Fibroblast of peridontal ligament (primary cell): ENCODE results near the gene SNRNP40.
"Not testable (repeated sequence)": the region's sequence is repeated elsewhere in the genome, so short reads cannot be mapped to it uniquely, and the experiment has no call there.

ENCODE experiments used
- DNase-seq: peaks from one replicate; pipeline ENCODE4 v3.0.0-alpha.2; 2010; ENCODE audit errors: extremely low read depth

The SNRNP40 gene

DNA sequence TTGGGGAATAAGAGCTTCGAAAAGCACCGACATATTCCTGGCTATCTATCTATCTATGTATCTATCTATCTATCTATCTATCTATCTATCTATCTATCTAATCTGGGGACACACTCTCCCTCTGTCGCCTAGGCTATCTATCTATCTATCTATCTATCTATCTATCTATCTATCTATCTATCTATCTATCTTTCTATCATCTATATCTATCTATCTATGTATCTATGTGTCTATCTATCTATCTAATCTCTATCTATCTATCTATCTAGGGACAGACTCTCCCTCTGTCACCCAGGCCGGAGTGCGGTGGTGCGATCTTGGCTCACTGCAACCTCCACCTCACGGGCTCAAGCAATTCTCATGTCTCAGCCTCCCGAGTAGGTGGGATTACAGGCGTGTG lies 14.2 kb downstream of the SNRNP40 start:
- not testable (repeated sequence) for DNase-seq

DNA sequence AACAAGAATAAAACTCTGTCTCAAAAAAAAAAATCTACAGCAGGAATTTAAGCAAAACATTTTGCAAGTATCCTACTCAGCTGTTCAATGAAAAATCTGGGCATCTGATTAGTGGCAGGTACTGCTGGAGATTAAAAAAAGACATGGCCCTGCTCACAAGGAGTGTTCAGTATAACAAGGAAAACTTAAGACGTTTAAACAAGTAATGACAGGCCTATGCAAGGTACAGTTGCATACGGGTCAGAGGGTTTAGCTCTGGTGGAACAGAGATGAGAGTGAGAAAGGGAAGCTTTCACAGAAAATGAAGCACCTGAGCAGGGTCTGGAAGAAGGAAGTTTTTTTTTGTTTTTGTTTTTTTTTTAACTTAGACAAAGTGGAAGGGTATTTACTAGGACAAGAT lies 23.0 kb downstream of the SNRNP40 start:
- no peak for DNase-seq

DNA sequence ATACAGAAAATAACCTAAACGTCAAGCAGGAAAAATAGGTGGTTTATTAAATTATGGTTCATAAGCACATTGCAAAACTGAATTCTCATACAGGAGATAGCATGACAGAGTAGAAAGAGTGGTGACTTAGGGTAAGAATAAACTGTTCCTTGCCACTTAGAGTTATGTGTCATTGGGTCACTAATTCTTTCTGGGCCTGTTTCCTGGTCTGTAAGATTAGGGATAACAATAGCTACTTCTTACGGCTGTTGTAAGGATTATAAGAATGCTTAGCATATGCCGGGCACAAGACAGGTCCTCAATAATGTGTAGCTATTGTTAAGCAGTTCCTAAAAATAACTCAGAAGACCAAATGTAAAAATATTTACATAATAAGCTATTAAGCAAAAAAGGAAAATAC lies 24.2 kb downstream of the SNRNP40 start:
- no peak for DNase-seq

DNA sequence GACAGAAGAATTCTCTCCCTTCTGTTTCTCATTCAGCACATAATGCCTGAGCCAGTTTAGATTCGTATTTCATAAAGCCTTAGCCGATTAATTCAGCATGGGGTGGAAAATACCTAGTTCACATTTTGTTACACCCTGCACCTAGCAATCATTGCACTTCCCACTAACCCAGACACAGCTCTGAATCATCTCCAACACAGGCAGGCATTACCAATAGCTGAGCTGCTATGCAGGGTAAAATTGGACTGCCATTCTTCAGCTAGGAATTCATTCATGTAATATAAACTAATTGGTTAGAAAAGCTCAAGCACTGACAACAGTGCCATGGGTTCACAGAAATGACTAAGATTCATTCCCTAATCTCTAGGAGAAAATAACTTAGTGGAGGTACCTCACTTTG lies 30.0 kb downstream of the SNRNP40 start:
- no peak for DNase-seq

DNA sequence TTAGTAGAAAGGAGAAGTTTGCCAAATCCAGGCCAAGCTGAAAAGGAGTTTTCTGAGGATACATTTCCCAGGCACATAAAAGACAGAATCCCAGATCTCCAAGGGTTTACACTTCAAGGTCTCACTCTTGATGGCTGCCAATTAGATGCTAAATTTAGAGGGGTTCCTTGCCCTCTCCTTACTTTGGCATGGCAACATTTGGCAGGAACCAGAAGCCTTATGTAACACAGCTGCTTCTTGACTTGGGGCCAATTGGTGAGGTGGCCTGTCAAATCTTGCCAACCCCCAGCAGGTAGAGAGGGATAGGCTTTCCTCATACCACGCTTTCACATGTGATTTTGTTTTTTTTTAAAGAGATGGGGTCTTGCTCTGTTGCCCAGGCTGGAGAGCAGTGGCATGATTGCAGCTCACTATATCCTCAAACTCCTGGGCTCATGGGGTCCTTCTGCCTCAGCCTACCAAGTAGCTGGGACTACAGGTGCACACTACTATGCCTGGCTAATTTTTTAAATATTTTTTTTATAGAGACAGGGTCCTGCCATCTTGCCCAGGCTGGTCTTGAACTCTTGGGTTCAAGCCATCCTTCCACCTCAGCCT lies 31.7 kb downstream of the SNRNP40 start:
- DNase-seq, result no peak

DNA sequence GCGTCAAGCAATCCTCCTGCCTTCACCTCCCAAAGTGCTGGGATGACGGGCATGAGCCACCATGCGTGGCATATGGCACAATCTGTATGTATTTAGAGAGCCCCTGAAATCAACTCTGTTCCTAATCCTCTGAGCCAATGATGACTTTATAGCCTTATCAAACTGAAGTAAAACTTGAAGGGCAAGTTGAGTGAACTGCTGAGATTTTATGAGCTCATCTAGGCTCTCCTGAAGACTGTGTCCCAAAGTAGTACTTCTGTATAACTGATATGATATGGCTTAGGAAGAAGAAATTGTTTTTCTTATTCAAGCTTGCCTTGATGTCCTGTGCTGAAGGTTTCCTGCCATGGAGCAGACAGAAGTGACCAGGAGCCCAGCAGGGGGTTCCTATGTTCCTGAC lies 33.2 kb downstream of the SNRNP40 start:
- no peak for DNase-seq

DNA sequence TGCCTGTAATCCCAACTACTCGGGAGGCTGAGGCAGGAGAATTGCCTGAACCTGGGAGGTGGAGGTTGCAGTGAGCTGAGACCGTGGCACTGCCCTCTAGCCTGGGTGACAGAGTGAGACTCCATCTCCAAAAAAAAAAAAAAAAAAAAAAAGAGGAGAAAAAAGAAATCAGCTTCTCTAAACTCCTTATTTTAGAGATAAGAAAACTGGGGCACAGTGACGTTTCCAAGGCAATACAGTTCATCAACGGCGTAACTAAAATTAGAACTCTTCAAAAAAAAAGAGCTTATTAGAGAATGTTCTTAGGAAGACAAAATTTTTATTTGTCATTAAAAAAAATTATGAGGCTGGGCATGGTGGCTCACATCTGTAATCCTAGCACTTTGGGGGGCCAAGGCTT lies 34.2 kb downstream of the SNRNP40 start:
- DNase-seq, result not testable (repeated sequence)

DNA sequence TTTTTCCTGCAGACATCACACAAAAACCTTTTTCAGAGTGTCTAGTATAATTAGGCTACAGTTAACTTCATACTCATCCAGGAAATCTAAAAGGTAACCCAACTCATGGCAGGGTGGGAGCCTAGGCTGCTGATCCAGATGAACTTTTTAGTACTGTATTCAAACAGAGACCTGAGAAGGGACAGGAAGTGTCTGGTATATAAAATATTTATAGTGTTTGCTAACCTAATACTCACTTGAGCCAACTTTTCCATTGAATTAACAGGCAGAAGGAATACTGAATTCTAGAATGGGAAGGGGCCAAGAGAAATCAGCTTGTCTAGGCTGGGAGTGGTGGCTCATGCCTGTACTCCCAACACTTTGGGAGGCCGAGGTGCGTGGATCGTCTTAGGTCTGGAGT lies 34.7 kb downstream of the SNRNP40 start:
- no peak for DNase-seq

DNA sequence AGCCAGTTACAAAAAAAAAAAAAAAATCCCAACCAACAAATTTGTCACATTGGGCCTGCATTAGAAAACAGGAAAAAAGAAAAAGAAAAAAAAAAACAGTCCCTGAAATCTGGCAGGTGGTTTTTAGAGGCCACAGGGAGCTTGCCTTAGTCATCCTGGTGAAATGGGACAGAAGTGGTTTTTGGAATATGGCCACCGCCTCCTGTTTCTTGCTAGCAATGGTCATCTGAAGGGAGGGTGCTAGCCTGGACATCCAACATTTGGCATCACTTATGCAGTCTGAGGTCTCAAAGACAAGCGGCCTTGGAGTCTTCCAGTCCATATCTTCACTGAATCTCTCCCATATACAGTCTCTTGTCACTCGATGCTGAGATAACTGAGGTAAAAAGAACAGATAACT lies 36.8 kb downstream of the SNRNP40 start:
- DNase-seq, result no peak

DNA sequence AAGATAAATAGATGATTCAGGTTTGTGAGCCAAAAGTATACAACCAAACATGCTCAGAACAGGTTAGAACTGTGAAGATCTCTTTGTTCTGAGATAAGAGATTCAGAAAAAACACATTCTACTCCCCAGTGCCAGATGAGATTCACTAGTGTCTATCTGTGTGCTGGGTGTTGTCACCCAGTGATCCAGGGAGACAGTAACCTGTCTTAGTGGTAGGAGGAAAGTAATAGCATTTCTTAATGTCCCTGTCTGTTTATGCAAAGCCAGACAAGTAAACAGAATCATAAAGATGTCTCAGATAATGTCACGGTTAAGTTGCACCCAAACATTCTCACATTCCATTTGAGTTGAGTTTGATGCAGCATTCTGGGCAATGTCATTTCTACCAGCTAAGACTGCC lies 38.0 kb downstream of the SNRNP40 start:
- no peak for DNase-seq

DNA sequence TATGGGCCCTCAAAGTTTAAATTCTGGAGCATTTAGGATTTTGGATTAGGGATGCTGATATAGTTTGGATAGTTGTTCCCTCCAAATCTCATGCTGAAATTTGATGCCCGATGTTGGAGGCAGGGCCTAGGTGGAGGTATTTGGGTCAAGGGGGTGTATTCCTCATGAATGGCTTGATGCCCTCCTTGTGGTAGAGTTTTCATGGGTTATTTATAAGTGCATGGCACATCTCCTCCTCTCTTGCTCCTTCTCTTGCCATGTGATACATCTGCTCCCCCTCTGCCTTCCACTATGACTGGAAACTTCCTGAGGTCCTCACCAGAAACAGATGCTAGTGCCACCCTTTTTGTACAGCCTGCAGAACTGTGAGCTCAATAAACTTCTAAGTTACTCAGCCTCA lies 39.4 kb downstream of the SNRNP40 start:
- DNase-seq, result no peak

DNA sequence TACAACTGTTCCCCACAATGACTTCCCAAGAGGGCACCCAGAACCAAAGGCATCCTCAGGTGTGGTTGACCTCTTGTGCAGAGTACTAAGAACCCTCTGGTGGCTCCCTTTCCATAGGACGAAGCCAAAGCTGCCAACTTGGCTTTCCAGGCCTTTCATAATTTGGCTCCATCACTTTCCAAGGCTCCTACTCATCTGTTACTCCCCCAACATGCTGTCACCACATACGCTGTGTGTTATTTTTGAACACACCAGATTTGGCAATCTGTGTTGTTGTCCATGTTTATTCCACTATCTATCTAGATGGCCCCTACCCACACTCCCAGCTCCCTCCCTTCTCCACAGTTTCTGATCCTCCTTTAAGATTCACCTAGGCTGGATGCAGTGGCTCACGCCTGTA lies 46.7 kb downstream of the SNRNP40 start:
- no peak for DNase-seq

DNA sequence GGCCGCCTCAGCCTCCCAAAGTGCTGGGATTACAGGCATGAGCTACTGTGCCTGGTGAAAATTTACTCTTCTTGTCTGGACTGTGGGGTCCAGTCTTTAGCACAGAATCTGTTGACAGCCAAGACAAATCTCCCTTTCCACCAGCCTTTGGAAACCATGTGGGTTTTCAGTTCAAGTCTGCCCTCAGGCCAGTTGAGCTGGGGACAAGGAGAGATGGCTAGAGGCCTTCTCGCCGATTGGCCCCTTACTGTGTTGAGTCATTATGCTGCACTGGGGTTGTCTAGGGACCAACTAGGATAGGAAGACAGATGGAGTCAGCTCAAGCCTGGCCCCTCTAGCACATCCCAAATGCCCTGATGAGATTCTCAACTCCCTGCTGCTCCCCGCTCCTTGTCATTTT lies 48.3 kb downstream of the SNRNP40 start:
- DNase-seq, result no peak

DNA sequence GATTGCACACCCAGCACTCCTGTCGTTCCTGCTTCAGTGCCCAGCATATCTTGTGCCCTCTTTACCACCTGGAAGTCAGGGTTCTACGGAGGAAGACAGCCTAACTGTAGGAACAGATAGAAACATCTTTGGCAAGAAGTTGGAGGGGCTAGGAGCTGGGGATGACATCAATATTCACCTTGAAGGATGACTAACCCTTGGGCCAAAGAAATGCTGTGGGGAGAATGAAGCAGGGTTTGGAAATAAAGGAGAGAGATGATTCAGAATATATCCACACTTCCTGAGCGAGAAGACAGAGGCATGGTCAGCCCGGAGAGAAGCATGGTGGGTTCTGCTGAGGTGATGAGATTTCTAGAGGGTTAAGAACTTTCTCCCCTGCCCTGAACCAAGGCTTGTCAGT lies 52.3 kb downstream of the SNRNP40 start:
- DNase-seq, result no peak

DNA sequence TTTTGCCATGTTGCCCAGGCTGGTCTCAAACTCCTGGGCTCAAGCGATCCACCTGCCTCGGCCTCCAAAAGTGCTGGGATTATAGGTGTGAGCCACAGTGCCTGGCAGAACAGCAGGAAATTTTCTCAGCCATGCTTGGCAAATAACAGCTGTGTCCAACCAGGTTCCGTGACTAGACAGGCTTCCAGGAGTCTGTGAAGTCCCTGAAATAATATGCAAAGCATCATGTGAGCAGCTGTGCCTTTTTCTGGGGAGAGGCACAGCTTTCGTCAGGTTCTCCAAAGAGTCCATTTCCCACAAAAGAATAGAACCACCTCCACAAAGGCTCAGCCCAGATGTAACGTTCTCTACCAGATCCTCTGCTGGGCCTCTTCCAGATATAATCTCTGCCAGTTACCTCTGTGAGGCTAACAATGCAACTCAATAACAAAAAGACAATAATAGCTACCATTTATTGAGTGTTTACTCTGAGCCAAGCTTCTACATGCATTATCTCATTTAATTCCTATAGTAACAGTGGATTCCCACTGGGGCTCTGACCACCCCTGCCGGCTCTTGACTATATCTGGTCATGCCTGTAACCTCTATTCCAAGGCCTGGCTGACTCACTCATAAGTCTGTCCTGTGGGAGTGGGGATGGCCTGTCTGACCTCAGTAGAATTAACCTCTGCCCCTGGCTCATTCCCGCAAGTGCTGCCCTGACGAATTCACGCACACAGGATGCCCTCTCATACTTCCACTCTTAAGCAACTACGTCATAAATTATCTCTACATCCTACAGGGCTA lies 52.9 kb downstream of the SNRNP40 start:
- DNase-seq, result no peak

DNA sequence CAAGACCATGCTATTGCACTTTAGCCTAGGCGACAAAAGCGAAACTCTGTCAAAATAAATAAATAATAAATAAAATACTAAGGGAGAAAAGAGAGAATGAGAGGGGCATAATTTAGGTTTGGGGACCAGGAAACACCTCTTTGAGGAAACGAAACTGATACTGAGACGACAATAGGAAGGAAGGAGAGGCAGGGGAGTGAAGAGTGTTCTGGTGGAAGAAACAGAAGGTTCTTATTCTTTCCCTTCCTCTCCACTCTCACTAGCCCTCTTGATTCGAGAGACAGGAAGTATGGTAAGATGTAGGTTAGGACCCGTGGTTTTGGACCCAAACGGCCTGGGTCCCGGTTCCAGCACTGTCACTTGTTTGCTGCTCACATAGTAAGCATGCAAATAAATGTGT lies 55.3 kb downstream of the SNRNP40 start:
- no peak for DNase-seq

DNA sequence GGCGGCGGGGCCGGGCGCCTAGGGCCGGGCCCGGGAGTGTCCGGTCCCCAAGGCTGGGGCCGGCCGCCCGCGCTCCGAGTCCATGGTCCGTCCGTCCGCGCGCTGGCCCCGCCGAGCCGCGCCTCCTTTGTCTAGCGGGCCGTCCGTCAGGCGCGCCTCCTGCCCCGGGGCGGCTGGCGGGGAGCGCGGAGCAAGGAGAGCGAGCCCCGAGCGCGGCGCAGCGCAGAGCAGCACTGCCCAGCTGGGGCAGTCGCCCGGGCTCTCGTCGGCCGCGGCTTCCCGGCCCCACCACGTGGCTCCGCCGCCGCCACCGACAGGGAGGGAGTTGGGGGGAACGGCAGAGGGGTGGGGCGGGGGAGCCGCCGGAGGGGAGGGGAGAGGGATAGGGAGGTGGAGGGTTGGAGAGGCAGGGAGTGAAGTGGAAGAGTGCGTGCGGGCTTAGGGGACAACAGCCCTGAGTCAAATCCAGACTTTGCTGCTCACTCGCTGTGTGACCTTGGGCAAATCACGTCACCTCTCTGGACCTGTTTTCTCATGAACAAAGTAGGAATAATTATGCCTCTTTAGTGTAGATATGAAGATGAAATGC lies 56.8 kb downstream of the SNRNP40 start, which contains the start of gene NKAIN1:
Gene NKAIN1 (minus strand): TSS at position 235 of the 589 bp plus-strand sequence. CDS start 340 bp downstream, outside the sequence.
- DNase-seq, result no peak

DNA sequence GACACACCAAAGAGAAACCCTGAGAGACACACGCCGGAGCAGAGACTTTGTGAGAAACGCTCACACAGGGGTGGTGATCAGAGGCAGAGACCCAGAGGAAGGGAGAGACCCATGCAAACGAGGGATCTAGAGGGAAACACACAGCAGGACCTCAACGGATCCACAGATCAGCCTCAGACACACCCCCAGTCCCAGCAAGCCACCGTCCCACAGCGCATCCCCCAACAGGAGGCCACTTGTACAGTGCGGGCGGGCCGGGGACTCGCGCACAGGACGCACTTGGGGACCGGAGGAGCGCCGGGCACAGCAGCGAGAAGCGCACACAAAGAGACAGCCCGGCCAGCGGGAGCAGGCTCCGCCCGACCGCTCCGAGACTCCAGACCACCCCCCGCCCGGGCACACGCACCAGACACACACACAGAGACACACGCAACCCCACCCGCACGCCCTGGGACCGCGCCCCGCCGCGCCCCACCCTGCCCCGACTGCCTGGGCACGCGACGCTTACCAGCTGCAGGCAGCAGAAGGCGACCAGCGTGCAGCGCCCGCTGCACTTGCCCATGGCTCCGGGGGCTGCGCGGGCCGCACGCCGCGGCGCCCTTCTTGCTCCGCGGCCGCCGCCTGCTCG lies 57.5 kb downstream of the SNRNP40 start:
- peak; percentile 21 for DNase-seq

DNA sequence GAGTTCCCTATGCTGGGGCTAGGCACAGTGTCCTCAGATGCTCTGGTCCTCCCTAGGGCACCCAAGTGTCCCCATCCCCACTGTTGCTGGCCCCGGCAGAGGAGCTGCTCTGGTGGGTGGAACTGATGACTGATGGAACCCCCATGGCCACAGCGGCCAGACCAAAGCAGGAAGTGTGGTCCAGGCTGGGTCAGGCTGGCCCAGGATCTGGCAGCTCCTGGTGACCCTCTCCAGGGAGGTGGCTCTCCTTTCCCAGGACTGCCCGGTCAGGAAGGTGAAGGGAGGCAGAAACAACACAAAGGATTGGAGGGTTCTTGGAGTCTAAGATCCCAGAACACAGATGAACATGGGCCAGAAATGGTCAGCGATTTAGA lies 58.0 kb downstream of the SNRNP40 start:
- DNase-seq, result no peak

DNA sequence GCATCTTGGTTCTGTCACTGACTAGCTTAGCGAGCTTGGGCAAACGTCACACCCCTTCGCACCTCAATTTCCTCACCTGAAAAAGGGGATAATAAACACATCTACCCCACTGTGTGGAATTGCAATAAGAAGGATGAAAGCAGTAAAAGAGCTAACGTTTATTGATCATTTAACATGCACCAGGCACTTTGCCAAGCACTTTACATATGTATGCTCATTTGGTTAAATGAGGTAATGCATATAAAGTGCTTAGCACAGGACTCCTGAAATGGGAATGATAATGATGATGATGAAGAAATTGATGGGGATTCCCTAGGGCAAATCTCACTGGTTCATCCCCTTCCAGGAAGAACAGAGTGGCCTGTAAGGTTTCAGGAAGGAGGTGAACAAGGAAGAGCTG lies 61.7 kb downstream of the SNRNP40 start:
- no peak for DNase-seq

DNA sequence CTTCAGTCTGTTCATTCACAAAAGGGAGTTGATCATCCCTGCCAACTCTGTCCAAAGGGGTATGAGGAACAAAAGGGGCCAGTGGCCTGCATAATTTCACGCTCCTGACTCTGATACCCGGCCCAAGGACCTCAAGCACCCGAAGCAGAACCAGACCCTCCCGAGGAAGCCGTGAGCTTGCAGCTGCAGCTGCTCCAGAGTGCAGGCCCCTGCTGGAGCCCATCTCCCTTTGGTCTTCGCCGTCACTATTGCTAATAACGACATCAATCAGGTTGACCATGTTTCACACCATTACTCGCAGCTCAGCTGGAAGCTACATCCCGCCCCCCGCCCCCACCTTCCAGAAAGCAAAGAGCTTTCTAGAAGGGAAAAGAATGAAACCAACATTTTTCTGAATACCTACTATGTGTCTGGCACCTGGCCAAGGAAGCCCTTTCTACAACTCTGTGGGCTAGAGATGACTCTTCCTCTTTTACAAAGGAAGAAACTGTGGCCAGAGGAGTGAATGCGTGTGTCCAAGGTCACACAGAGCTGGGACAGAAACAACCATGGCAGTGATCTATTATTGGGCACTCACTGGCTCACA lies 62.4 kb downstream of the SNRNP40 start:
- DNase-seq, result no peak

DNA sequence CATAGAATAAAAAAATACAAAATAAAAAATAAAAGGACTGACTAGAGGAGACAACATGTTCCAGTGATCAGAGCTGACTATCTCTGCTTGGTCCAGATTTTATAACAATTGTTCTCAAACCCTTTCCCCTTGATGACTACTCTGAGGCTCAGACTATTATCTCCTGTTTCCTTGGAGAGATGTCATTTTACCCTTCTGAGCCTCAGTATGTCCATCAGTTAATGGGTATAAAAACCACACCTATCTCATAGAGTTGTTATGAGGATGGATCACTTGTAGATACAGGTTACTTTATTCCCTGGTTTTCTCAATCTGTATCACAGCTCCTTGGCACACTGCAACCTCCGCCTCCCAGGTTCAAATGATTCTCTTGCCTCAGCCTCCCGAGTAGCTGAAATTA lies 63.9 kb downstream of the SNRNP40 start:
- no peak for DNase-seq
